NCI-H1694 (cell line): Measurements from ENCODE around the gene EXOC4.

Source experiments
- DNase-seq: peaks from one replicate; lab custom pipeline; 2025; lab: John Stamatoyannopoulos, UW

EXOC4 gene

DNA sequence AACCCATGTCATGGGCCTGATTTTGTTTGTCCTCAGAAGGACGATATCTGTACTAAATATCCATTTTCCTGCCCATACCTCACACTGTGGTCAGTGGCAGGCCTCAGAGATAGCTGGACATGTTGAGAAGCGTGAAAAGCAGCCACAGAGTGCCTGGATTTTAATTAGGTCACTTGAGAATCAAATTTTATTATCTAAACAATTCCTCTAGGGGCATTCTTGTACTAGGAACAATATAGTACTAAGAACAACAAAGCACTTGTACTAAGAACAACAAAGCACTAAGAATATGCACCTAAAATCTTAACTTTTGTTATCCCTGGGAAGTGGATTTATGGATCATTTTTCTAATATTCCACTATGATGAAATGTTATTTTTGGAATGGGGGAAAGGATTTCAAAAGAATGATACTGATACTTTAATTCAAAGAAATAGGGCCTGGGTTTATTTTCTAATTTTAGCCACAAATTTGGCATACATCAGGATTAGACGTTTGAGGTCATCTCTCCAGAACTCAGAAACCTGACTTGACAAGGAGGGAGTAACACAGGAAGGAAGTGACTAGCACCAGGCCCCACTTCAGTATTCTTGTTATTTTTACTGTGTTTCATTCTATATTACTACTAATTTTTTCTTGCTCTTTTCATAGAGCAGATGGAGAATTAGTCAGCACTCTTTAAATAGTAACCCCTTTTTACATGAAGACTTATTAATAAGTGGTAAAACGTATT lies 112.2 kb downstream of the EXOC4 start:
- no peak for DNase-seq

DNA sequence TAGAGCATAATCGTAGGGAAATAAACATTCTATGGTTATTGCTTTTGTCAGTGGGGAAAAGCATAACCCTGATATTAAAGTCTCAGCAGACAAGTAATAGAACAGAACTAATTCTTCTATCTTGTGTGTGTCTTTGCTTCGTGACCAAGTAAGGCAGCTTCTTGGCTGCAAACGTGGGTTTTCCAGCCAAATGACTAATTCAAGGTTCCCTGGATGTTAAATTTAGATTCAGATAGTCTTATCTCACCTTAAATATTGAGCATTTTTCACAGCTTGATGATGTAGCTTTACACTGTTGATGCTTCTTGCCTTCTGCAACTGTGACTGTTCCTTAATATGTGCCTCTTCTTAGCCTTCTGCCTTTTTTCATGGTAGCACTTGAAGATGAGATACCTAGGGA lies 113.0 kb downstream of the EXOC4 start:
- no peak for DNase-seq

DNA sequence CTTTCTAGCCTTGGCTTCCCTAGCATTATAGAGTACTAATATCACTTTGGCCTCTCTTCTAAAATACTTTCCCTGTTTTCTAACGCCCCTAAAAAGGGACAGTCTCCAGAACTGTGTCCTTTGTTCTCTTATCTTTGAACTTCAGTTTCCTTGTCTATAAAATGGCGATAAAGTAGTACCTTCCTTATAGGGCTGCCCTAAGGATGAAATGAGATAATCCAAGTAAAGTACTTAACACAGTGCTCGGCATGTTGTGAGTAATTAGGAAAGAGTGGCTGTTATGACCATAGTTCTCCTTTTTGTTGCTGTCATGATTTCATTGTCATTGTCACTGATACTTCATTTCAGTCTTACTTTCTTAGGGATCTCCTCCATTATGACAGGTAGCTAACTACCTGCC lies 114.7 kb downstream of the EXOC4 start:
- no peak for DNase-seq

DNA sequence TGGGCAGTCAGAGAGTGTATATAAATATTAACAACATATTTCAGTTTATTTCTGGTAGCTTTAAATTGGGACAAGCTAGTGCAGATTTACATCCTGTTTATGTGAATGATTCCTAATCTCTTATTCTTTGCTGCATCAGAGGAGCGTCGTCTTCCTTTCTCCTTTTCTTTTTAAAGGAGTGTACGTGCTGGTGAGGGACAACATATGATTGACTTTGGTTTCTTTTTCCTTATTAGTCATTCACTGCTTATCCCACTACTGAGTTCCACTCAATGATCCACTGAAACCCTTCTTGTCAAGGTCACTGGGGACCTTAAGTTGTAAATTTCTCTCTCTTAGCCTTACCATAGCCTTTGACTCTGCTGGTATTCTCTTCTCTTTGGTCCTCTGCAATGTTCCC lies 116.3 kb downstream of the EXOC4 start:
- no peak for DNase-seq

DNA sequence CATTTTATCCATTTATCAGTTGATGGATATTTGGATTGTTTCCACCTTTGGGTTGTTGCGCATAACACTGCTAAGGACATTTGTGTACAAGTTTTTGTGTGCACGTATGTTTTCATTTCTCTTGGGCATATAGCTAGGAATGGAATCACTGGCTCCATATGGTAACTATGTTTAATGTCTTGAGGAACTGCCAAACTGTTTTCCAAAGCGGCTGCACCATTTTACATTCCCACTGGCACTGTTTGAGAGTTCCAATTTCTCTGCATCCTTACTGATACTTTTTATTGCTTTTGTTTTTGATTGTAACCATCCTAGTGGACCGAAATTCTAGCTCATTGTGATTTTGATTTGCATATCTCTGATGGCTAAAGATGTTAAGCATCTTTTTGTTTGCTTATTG lies 118.7 kb downstream of the EXOC4 start:
- no peak for DNase-seq

DNA sequence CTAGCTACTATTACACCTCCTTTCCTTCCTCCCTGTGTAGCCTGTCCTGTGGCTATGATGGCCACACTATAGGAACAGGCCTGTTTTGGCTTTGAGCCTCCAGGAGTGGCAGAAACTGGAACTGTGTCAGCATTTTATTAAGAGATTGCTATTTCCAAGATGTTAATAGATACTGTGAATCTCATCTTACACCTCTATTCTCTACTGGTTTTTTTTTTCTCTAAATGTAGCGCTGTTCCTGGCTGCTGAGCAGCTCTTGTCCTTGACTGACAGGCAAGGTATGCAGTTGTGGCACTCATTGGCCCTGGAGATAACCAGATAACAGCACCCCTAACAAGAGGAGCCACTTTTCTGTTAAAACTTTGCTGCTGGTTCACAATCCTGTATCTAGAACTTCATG lies 119.5 kb downstream of the EXOC4 start:
- no peak for DNase-seq

DNA sequence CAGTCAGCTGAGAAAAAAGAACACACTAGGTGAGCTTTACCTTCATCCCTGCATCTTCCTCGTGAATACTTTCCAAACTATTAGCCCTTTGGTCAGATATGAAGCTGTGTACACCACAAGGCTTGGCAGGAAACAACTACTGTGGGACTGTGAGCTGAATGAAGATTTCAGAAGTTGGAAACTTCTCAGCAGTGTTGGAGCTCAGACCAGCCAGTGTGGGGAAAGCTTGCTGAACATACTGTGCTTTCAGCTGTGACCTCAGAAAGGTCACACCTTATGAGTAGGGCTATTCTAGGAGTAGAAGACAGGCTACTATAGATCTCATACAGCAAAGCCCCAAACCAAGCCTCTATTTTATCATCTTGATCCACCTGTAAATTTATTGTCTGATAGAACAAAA lies 123.6 kb downstream of the EXOC4 start:
- no peak for DNase-seq

DNA sequence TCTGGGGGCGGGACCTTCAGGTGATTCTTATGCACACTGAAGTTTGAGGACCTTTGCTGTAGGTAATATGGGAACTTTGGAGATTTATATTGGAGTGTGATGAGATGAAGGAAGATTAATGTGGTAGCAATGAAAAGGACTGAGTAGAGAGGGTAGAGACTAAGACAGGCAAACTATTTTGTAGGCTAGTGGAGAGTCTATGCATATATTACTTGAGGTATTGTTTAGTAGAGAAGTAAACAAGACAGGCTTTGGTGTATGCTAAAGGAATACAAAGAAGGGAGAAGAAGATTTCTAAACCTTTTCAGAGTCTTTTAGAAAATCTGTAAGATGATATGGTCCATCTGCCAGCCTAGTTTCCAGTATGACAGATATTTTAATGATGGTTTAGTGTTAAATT lies 129.1 kb downstream of the EXOC4 start:
- DNase-seq: no peak

DNA sequence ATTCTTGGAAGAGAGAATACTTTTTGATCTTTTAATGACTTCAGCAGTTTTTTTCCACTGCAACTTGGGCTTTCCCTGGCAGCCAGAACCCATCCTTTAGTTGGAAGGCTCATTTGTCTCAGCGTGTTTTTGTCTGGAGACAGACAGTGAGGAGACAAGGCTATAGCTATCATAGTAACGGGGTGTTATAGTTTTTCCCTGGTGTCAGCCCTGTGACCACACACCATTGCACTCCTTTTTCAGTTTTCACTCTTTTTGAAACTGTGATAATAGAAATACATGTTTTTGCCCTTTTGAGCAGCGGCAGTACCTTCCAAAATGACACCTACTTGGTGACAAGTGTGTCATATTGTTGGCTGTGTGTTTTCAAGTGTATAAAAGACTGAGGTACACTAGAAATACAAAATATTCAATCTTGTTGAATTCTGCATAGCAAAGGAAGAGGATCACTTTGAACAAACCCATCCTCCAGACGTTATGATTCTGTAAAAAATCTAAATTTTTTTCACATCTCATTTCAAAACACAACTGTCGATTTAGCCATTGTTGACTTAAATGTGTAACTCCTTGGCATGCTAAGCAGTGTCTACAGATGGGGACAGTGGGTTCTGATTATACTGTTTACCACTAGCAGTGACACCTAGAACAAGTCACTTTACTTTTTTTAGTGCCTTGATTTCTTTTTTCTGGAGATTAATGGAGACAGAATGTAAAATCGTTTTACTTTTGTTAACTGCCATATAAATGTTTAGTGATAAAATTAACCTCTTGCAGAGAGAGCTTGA lies 130.1 kb downstream of the EXOC4 start:
- DNase-seq: no peak

DNA sequence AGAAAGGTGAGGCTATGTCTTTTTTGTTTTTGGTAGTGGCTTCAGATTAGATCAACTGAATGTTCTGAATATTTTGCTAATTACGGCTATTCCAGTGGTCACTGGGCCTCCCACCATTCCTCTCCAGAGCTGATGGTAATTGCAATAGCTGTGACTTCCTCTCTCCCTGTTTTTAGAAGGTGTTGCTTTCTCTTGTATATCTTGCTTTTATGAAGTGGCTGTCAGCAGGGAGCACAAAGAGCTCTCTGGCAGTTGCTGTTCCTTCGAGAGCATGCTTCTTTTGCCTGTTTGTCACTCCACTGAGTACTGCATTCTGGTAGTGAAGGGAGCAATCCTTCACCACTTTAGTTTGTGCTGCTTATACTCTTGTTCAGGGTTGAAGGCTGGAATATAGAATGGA lies 133.3 kb downstream of the EXOC4 start:
- DNase-seq: no peak

DNA sequence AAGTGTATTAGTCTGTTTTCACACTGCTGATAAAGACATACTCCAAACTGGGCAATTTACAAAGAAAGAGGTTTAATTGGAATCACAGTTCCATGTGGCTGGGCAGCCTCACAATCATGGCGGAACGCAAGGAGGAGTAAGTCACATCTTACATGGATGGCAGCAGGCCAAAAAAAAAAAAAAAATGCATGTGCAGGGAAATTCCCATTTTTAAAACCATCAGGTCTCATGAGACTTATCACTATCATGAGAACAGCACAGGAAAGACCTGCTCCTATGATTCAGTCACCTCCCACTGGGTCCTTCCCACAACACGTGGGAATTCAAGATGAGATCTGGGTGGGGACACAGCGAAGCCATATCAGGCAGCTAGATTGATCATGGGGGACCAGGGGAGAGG lies 136.8 kb downstream of the EXOC4 start:
- DNase-seq: no peak

DNA sequence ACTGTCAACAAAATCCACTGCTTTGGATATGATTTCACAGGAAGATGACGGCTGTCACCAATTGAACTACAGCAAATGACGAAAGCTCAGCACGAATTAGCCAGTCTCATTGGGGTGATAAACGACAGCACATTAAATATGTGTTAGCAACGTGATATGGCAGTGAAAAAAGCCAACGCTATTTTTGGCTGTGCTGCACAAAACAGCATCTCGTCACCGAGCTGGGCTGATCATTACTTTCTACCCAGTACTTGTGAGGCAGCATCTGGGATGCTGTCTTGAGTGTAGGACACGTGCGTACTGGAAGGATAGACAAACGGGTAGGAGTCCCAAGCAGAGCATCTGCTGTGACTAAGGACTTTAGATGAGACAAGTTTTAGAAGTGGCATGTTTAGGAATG lies 138.3 kb downstream of the EXOC4 start:
- DNase-seq: no peak

DNA sequence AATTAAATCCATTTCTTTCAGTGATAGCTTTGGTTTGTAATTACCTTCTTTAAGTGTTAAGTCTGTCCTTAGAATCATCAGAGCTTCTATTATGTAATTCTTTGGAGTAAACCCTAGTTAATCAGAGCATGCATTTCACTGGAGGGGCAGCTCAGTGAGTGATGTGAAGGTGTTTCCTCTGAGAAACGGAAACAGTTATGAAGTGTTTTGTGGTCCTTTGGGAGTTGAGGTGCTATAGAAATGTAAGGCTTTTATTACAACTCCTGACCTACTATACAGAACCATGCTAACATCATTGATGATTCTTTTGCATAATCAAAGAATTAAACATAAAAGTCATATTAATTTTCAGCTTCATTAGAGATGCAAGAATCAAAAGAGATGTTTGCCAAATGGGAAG lies 141.5 kb downstream of the EXOC4 start:
- no peak for DNase-seq

DNA sequence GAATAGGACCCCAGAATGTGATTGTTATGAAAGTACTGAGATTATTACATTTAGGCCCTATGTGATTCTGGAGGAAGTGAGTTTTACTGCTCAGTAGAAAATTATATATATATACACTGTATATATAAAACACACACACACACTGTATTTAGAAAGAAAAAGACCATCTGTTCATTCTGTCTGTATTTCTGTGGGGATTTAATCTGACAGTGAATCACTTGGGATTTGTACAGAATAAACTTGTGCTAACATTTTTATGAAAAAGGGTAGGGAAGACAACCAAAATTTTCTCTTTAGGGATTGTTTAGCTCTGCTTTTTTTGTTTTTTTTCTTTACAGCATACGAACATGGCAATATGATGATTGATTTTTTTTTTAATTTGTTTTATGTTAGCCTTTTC lies 142.7 kb downstream of the EXOC4 start:
- DNase-seq: no peak

DNA sequence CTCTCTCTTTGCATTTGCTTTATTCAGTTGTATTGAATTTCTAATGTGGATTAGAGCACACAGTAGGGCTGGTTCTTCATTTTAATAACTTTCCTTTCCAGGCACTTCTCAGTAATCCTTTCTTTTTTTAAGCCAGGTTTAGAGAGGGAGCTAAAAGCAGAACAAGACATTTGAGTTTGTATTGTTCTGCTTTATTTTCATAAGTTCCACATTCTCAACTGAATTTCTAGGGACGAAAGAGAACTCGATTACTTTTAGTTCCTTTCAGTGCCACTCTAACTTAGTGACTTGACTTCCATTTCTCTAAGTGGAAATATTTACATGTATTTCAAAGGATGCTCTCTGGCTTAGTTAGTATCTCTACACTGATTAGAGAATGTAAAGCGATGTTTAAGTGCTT lies 145.6 kb downstream of the EXOC4 start:
- DNase-seq: no peak

DNA sequence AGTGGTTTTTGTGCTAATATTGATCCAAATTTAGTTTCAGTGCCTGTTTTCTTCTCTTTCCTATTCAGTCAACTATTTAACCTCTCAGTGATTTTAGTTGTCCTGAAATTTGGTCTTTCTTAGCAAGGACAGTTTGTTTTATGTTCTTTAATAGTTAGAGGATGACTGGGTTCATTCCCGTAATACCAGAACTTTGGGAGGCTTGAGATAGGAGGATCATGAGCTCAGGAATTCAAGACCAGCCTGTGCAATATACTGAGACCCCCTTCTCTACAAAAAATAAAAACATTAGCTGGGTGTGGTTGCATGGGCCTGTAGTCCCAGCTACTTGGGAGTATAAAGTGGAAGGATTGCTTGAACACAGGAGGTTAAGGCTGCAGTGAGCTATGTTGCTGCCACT lies 148.3 kb downstream of the EXOC4 start:
- DNase-seq: no peak

DNA sequence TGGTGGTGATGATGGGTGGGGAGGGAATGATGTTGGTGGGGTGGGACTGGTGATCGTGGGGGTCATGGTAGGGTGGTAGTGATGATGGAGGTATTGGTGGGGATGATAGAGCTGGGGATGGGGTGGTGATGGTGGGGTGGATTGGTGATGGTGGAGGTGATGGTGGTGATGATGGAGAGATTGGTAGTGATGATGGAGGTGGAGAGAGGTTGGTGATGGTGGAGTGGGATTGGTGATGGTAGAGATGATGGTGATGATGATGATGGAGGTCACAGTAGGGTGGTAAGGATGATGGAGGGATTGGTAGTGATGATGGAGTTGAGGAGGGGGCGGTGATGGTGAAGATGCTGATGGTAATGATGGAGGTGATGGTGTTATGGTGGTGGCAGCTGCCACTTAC lies 155.3 kb downstream of the EXOC4 start:
- no peak for DNase-seq

DNA sequence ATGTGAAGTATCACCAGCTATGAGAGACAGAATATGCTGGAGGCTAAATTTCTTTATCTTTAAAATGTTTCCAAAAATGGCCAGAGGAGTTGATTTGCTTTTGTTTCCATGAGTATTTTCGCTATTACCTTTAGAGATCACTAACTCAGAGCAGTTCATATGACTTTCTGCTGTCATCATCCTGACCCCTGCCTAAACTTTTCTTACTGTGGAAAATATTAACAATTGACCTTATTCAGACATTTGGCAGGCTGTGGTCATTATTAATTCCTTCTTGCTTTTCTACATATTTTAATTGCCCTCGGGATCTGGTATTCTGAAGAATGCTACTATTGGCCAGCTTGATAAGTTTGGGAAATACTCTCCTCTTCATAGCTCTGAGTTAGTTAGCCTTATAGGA lies 156.5 kb downstream of the EXOC4 start:
- DNase-seq: no peak

DNA sequence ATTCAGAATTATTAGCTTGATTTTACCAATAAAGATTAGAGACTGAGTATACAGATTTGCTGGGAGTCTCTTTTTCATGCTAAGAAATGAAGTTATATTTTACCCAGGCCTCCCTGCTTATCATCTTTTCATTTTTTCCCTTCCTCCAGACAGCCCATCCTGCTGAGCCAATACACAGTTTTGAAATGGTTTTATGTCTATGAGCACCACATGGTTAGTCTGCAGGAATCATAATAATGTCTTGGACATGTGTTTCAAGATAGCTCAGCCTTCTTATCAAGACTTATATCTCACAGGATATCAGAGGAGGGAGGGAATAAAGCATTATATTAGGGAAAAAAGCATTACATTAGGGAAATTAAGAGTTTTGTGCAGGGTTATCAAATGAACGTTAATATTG lies 157.1 kb downstream of the EXOC4 start:
- no peak for DNase-seq

DNA sequence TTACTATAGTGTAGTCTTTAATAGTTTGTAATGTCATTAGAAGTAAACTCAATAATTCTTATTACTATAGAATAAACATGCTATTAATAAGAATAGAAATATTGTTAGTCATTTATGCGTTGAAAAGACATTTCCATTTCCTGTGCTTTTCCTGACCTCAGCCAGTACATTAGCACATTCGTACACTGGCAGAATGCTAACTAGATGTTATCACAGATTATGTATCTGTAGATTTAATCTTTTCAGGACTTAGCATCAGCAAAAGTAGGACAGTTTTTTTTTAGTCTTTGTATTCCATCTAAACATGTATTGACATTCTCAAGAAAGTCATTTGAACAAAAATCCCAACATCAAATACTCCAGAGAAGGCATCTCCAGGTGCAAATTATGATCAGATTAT lies 158.5 kb downstream of the EXOC4 start:
- DNase-seq: no peak

DNA sequence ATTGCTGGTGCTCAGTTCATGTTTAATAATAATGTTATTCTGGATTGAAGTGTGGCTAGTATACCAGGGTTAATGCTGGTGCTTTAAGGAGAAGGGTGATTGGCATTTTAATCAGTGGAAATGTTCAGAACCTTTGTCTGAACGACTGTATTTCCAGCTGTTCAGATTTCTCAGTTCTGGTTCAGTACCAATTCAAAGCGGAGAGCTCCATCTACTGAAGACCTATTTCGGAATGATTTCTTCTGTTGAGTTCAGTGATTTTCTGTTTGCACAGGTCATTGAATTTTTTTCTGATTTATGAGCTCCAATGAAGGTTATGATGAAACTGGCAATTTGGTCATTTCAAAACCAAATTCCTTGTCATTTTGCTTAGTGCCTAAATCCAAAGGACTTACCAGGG lies 160.1 kb downstream of the EXOC4 start:
- DNase-seq: no peak

DNA sequence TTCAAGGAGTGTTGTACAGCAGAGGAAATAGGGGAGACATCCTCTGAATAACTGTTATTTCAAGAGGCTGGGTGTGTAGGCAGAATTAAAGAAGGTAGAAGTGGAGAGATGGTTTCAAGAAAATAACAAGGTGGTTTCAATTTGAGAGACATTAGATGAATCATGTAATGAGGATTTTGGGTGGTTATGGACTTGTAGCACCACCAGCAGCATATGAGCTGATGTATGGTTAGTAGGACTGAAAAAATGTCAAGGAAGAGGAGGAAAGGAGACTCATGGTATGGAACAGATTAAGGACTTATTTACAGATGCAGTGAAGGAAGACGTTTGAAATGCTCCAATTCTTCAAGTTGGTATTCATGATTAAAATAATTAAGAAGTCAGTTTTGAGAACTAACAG lies 166.2 kb downstream of the EXOC4 start:
- DNase-seq: no peak

DNA sequence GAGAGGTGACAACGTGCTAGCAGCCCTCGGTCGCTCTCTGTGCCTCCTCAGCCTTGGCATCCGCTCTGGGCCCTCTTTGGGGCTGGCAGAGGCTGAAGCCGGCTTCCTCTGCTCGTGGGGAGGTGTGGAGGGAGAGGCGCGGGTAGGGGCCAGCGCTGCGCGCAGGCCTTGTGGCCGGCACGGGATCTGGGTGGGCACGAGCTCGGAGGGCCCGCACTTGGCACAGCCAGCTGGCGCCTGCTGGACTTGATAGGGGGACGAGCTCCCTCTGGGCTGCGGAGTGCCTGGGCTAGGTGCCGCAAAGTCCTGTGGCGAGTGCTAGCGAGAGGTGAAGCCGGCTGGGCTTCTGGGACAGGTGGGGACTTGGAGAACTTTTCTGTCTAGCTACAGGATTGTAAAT lies 170.7 kb downstream of the EXOC4 start:
- no peak for DNase-seq

DNA sequence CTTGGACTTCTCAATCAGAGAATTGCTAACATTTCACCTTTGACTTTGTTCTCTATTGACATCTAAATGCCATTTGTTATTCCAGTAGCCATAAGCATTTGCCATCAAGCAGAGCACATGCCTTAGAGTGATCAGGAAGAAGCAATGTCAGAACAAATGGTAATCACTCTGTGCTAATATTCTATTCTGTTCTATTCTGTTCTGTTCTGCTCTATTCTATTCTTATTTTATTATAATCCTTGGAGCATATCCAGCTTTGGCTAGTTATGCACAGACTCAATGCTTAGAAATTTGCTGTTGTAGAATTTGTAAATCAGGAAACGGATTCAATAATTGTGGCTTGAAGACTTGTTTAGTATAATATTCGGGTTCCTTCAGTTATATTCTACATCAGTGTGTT lies 175.4 kb downstream of the EXOC4 start:
- DNase-seq: no peak
